ENCODE measurements around the gene SYF2. TPM values are rescaled to one million over a fixed set of nuclear protein-coding genes. Genes with fewer than 3 reads are reported as not detected.

The SYF2 gene
- total and polyA plus RNA-seq, 2 of the 13 experiments (the other 11 are each of a cell fraction or from before 2014, with no cell fraction given): 17.8 to 34.1 TPM

DNA sequence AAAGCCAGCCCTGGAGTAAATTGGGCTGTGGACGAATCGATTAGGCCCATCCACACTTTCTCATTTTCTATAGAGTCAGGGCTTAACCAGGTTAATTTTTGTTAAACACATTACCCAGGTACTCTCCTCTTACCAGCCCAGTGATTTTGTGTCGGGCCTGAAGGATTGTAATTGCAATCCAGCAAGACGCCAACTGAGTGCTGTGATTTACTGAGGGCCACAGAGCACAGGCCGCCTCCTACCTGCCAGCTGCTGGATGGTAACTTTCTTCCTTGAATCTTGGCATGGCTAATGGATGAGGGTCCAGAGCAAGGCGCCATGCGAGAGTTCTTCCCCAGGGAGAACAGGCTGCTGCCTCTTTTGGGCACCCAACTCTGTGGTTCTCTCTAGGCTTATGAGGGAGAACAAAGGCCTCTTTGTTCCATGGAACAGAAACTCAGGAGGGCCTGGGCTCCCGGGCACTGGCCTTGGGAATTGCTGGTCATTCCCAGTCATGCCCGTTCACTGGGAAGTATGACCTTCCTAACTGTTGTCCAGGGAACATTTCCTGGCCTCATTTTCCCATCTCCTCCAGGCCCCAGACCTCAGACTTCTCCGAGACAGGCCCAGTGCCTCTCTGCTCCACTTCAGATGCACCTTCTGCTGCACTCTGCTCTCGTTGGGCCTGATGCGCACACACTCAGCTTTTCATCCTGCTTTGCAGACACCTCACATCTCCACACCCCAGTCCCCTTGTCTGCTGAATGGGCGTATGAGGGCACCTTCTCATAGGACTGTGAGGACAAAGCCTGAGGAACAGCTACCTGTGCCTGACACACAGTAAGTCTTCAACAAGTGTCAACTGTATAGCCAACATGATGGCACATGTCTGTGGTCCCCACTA, 57.3 kb downstream of the SYF2 start (continued):
- TF ChIP-seq, protein P1, sequence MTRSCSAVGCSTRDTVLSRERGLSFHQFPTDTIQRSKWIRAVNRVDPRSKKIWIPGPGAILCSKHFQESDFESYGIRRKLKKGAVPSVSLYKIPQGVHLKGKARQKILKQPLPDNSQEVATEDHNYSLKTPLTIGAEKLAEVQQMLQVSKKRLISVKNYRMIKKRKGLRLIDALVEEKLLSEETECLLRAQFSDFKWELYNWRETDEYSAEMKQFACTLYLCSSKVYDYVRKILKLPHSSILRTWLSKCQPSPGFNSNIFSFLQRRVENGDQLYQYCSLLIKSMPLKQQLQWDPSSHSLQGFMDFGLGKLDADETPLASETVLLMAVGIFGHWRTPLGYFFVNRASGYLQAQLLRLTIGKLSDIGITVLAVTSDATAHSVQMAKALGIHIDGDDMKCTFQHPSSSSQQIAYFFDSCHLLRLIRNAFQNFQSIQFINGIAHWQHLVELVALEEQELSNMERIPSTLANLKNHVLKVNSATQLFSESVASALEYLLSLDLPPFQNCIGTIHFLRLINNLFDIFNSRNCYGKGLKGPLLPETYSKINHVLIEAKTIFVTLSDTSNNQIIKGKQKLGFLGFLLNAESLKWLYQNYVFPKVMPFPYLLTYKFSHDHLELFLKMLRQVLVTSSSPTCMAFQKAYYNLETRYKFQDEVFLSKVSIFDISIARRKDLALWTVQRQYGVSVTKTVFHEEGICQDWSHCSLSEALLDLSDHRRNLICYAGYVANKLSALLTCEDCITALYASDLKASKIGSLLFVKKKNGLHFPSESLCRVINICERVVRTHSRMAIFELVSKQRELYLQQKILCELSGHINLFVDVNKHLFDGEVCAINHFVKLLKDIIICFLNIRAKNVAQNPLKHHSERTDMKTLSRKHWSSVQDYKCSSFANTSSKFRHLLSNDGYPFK (CRISPR knock-in tag; IDR thresholded peaks at IDR 0.05; ENCODE audit: borderline replicate concordance): peak; percentile 29; the same call in 1 of the 2 replicates
- TF ChIP-seq GABPB1 (CRISPR knock-in tag; IDR thresholded peaks at IDR 0.05): peak; percentile 29; the same call in 1 of the 2 replicates
- no peak for TF ChIP-seq KLF11 (CRISPR knock-in tag; IDR thresholded peaks at IDR 0.05)
- 0 out of 2 replicates have a peak, but pooled peaks have one; percentile 6 for TF ChIP-seq ZNF670 (CRISPR knock-in tag; IDR thresholded peaks at IDR 0.05; ENCODE audit: borderline replicate concordance)
- TF ChIP-seq SOX6 (IDR thresholded peaks at IDR 0.05): no peak
- TF ChIP-seq SOX6 (CRISPR knock-in tag; IDR thresholded peaks at IDR 0.05): peak; percentile 59; the same call in 1 of the 2 replicates
- TF ChIP-seq, protein P2, sequence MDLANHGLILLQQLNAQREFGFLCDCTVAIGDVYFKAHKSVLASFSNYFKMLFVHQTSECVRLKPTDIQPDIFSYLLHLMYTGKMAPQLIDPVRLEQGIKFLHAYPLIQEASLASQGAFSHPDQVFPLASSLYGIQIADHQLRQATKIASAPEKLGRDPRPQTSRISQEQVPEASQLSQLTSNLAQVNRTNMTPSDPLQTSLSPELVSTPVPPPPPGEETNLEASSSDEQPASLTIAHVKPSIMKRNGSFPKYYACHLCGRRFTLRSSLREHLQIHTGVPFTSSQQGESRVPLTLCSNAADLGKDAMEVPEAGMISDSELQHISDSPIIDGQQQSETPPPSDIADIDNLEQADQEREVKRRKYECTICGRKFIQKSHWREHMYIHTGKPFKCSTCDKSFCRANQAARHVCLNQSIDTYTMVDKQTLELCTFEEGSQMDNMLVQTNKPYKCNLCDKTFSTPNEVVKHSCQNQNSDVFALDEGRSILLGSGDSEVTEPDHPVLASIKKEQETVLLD (CRISPR knock-in tag; IDR thresholded peaks at IDR 0.05; ENCODE audit: low read depth): no peak
- no peak for TF ChIP-seq SRY (CRISPR knock-in tag; IDR thresholded peaks at IDR 0.05)
- TF ChIP-seq GFI1 (CRISPR knock-in tag; IDR thresholded peaks at IDR 0.05; ENCODE audit: borderline replicate concordance): peak; percentile 70
- TF ChIP-seq SMAD1 (CRISPR knock-in tag; IDR thresholded peaks at IDR 0.05; ENCODE audit: borderline replicate concordance, low read depth): no peak
- TF ChIP-seq ZNF879 (CRISPR knock-in tag; IDR thresholded peaks at IDR 0.05): no peak
- TF ChIP-seq NKX3-1 (CRISPR knock-in tag; IDR thresholded peaks at IDR 0.05): no peak
- TF ChIP-seq RFXANK (CRISPR knock-in tag; IDR thresholded peaks at IDR 0.05): no peak
- peak; percentile 64; the same call in 1 of the 2 replicates for TF ChIP-seq ZNF354B (CRISPR knock-in tag; IDR thresholded peaks at IDR 0.05)
- TF ChIP-seq, protein P3, sequence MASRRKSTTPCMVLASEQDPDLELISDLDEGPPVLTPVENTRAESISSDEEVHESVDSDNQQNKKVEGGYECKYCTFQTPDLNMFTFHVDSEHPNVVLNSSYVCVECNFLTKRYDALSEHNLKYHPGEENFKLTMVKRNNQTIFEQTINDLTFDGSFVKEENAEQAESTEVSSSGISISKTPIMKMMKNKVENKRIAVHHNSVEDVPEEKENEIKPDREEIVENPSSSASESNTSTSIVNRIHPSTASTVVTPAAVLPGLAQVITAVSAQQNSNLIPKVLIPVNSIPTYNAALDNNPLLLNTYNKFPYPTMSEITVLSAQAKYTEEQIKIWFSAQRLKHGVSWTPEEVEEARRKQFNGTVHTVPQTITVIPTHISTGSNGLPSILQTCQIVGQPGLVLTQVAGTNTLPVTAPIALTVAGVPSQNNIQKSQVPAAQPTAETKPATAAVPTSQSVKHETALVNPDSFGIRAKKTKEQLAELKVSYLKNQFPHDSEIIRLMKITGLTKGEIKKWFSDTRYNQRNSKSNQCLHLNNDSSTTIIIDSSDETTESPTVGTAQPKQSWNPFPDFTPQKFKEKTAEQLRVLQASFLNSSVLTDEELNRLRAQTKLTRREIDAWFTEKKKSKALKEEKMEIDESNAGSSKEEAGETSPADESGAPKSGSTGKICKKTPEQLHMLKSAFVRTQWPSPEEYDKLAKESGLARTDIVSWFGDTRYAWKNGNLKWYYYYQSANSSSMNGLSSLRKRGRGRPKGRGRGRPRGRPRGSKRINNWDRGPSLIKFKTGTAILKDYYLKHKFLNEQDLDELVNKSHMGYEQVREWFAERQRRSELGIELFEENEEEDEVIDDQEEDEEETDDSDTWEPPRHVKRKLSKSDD (CRISPR knock-in tag; IDR thresholded peaks at IDR 0.05; ENCODE audit: low read depth): 0 out of 2 replicates have a peak, but pooled peaks have one; percentile 14
- TF ChIP-seq, protein P4, sequence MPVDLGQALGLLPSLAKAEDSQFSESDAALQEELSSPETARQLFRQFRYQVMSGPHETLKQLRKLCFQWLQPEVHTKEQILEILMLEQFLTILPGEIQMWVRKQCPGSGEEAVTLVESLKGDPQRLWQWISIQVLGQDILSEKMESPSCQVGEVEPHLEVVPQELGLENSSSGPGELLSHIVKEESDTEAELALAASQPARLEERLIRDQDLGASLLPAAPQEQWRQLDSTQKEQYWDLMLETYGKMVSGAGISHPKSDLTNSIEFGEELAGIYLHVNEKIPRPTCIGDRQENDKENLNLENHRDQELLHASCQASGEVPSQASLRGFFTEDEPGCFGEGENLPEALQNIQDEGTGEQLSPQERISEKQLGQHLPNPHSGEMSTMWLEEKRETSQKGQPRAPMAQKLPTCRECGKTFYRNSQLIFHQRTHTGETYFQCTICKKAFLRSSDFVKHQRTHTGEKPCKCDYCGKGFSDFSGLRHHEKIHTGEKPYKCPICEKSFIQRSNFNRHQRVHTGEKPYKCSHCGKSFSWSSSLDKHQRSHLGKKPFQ (CRISPR knock-in tag; IDR thresholded peaks at IDR 0.05; ENCODE audit: insufficient replicate concordance): peak; percentile 29
- TF ChIP-seq, protein P5, sequence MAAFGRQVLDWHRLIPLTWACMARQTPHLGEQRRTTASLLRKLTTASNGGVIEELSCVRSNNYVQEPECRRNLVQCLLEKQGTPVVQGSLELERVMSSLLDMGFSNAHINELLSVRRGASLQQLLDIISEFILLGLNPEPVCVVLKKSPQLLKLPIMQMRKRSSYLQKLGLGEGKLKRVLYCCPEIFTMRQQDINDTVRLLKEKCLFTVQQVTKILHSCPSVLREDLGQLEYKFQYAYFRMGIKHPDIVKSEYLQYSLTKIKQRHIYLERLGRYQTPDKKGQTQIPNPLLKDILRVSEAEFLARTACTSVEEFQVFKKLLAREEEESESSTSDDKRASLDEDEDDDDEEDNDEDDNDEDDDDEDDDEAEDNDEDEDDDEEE (CRISPR knock-in tag; IDR thresholded peaks at IDR 0.05): peak; percentile 67; the same call in 1 of the 2 replicates

Measured in HepG2 (cell line).